DND-41 (cell line): ENCODE data around the gene SH3RF3.

Source experiments
- EZH2 ChIP-seq: IDR thresholded peaks from 3 replicates; pipeline ENCODE4 v1.6.1; 2012; ENCODE audit warnings: borderline replicate concordance, low read depth, mild to moderate bottlenecking, moderate library complexity, low read length, inconsistent platforms; ENCODE audit not compliant: severe bottlenecking
- TF ChIP-seq, protein P1 (sequence below): IDR thresholded peaks from 2 replicates; pipeline ENCODE4 v1.5.1; 2012; ENCODE audit warnings: borderline replicate concordance, low read length, moderate library complexity, mild to moderate bottlenecking; ENCODE audit not compliant: poor library complexity, severe bottlenecking; ENCODE audit errors: extremely low read depth

DNA sequence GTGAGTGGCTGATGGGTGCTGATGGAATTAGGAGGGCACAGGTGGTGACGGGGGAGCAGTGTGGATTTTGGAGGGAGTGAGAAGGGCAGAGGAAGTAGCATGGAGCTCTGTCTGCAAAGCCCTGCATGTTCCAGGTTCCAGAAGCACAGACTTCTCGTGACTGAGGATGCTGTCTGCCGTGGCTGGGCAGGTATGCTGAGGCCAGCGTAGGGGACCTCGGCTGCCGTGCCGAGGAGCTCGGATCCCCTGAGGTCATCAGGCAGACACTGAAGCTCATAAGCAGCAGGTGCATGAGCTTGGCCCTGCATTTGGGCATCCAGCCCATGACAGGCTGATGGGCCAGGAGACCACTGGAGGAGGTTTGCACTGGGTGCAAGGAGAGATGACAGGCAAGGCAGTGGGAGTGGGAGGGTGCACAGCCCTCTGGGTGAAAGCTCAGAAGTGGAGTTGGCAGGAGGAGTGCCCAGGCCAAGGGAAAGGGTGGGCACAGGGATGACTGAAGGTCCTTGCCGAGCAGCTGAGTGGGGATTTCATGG lies 215.3 kb downstream of the SH3RF3 start:
- no peak for TF ChIP-seq EZH2
- TF ChIP-seq, protein P1, sequence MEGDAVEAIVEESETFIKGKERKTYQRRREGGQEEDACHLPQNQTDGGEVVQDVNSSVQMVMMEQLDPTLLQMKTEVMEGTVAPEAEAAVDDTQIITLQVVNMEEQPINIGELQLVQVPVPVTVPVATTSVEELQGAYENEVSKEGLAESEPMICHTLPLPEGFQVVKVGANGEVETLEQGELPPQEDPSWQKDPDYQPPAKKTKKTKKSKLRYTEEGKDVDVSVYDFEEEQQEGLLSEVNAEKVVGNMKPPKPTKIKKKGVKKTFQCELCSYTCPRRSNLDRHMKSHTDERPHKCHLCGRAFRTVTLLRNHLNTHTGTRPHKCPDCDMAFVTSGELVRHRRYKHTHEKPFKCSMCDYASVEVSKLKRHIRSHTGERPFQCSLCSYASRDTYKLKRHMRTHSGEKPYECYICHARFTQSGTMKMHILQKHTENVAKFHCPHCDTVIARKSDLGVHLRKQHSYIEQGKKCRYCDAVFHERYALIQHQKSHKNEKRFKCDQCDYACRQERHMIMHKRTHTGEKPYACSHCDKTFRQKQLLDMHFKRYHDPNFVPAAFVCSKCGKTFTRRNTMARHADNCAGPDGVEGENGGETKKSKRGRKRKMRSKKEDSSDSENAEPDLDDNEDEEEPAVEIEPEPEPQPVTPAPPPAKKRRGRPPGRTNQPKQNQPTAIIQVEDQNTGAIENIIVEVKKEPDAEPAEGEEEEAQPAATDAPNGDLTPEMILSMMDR = no peak
